Glomerular visceral epithelial cell (primary cell): Measurements from ENCODE around the gene MYLK.

ENCODE experiments used
- DNase-seq: peaks from one replicate; pipeline ENCODE4 v3.0.0-alpha.2; 2016; ENCODE audit errors: extremely low spot score

MYLK gene

GRCh38 chr3:123877965-123878364 lies 6.2 kb downstream of the MYLK start:
- no peak for DNase-seq

- DNase-seq = no peak
Observed at GRCh38 chr3:123877466-123877865, 6.7 kb downstream of the MYLK start.

GRCh38 chr3:123876858-123877257 lies 7.3 kb downstream of the MYLK start:
- no peak for DNase-seq

- DNase-seq = peak; percentile 36
Observed at GRCh38 chr3:123872621-123873020, 11.5 kb downstream of the MYLK start.

- peak; percentile 59 for DNase-seq
Observed at GRCh38 chr3:123871946-123872345, 12.2 kb downstream of the MYLK start.

- peak; percentile 77 for DNase-seq
Observed at GRCh38 chr3:123870033-123870432, 14.1 kb downstream of the MYLK start.

GRCh38 chr3:123869165-123869564 lies 15.0 kb downstream of the MYLK start:
- no peak for DNase-seq

- DNase-seq = no peak
Observed at GRCh38 chr3:123864706-123865105, 19.4 kb downstream of the MYLK start.

- no peak for DNase-seq
Observed at GRCh38 chr3:123862152-123862551, 22.0 kb downstream of the MYLK start.

- DNase-seq = no peak
Observed at GRCh38 chr3:123861081-123861836, 22.9 kb downstream of the MYLK start.

- DNase-seq = no peak
Observed at GRCh38 chr3:123859177-123859576, 25.0 kb downstream of the MYLK start.

- DNase-seq = no peak
Observed at GRCh38 chr3:123854905-123855304, 29.2 kb downstream of the MYLK start.

- DNase-seq = no peak
Observed at GRCh38 chr3:123853686-123854372, 30.3 kb downstream of the MYLK start.

GRCh38 chr3:123847209-123847608 lies 36.9 kb downstream of the MYLK start:
- no peak for DNase-seq

- peak; percentile 84 for DNase-seq
Observed at GRCh38 chr3:123843668-123844067, 40.5 kb downstream of the MYLK start.

- DNase-seq = no peak
Observed at GRCh38 chr3:123842711-123843110, 41.4 kb downstream of the MYLK start.

GRCh38 chr3:123841476-123842238 lies 42.5 kb downstream of the MYLK start:
- DNase-seq = peak; percentile 21

GRCh38 chr3:123840961-123841360 lies 43.2 kb downstream of the MYLK start:
- no peak for DNase-seq

GRCh38 chr3:123837858-123838257 lies 46.3 kb downstream of the MYLK start:
- DNase-seq = no peak

GRCh38 chr3:123834631-123835030 lies 49.5 kb downstream of the MYLK start:
- peak; percentile 93 for DNase-seq

- DNase-seq = no peak
Observed at GRCh38 chr3:123833398-123833785, 50.7 kb downstream of the MYLK start.

- peak; percentile 48 for DNase-seq
Observed at GRCh38 chr3:123832692-123833397, 51.3 kb downstream of the MYLK start.
